ENCODE results near the gene MPIG6B. TPM values are rescaled to one million over a fixed set of nuclear protein-coding genes. Genes with fewer than 3 reads are reported as not detected.

MPIG6B gene
- total and polyA plus RNA-seq, 12 donors = 0.11 to 0.97 (median 0.27) TPM; not detected in 3

GRCh38 chr6:31749301-31750036 lies 26.3 kb downstream of the MPIG6B start:
- TF ChIP-seq CTCF (IDR thresholded peaks at IDR 0.05) = no peak
- Histone ChIP-seq H3K27me3 (no peaks in the 10 kb centered on the region), H3K27ac (no peak overlapping the region), H3K4me1 (no peaks in the 10 kb centered on the region), H3K9me3 (no peaks in the 10 kb centered on the region), H3K36me3 (peaks cover 0 to 8% (median 0%) of the 10 kb centered on the region in 9 donors), H3K4me3 (no peak overlapping the region)
- 95% methylated on average over 8 of the region's 8 CpGs for WGBS, 2 donors
- no peak for ATAC-seq
- intact Hi-C loops (cut with DNase I) = no loop called here
- DNase-seq = no peak

GRCh38 chr6:31750411-31751022 lies 27.3 kb downstream of the MPIG6B start:
- DNase-seq = no peak
- no peaks in the 10 kb centered on the region for H3K4me1 ChIP-seq
- H3K27ac ChIP-seq = no peak overlapping the region
- TF ChIP-seq CTCF (IDR thresholded peaks at IDR 0.05) = no peak
- no peaks in the 10 kb centered on the region for H3K9me3 ChIP-seq
- H3K36me3 ChIP-seq = peaks cover 0 to 8% (median 0%) of the 10 kb centered on the region in 9 donors
- WGBS, 2 donors = 86 to 87% methylated on average over 7 of the region's 7 CpGs
- H3K4me3 ChIP-seq = no peak overlapping the region
- ATAC-seq = peak in 2 of 8 donors; percentile 53 to 58
- intact Hi-C loops (cut with DNase I) = no loop called here
- H3K27me3 ChIP-seq = no peaks in the 10 kb centered on the region

GRCh38 chr6:31752739-31753319 lies 29.7 kb downstream of the MPIG6B start:
- intact Hi-C loops (cut with DNase I) = no loop called here
- no peaks in the 10 kb centered on the region for H3K27me3 ChIP-seq
- 77% methylated on average over 8 of the region's 8 CpGs for WGBS, 2 donors
- no peak overlapping the region for H3K4me3 ChIP-seq
- no peaks in the 10 kb centered on the region for H3K9me3 ChIP-seq
- H3K4me1 ChIP-seq = no peaks in the 10 kb centered on the region
- no peak for TF ChIP-seq CTCF (IDR thresholded peaks at IDR 0.05)
- no peak overlapping the region for H3K27ac ChIP-seq
- no peaks in the 10 kb centered on the region for H3K36me3 ChIP-seq
- no peak for DNase-seq
- no peak for ATAC-seq

- no peak overlapping the region for H3K4me3 ChIP-seq
- H3K27me3 ChIP-seq = no peaks in the 10 kb centered on the region
- peaks cover 0 to 17% (median 0%) of the 10 kb centered on the region in 9 donors for H3K36me3 ChIP-seq
- H3K4me1 ChIP-seq = peaks cover 0 to 6% (median 3%) of the 10 kb centered on the region in 9 donors
- ATAC-seq = no peak
- intact Hi-C loops (cut with DNase I) = no loop called here
- H3K9me3 ChIP-seq = no peaks in the 10 kb centered on the region
- DNase-seq = no peak
- TF ChIP-seq CTCF (IDR thresholded peaks at IDR 0.05) = no peak
- no peak overlapping the region for H3K27ac ChIP-seq
- WGBS, 2 donors = 95 to 97% methylated on average over 2 of the region's 2 CpGs
These were observed 35.1 kb downstream of the MPIG6B start for GRCh38 chr6:31758281-31758680.

All from heart right ventricle (tissue), 16 donors.